ENCODE data around the gene RNF145. TPM values are rescaled to one million over a fixed set of nuclear protein-coding genes. Genes with fewer than 3 reads are reported as not detected.

RNF145 gene
- total and polyA plus RNA-seq, 2 donors (not counting 1 experiment from before 2014, with no cell fraction given) = 24.5 to 57.2 TPM

- H3K4me2 ChIP-seq (replicated peaks; ENCODE audit: low read depth, low read length, poor library complexity, severe bottlenecking) = no peak overlapping the region
- H3K27me3 ChIP-seq (replicated peaks in 1 of 4; ENCODE audit: control extremely low read depth in 1 of 4, control insufficient read depth in 3 of 4, insufficient read depth in 4 of 4, low read length in 3 of 4) = no peaks in the 10 kb centered on the region
- no peak for TF ChIP-seq EZH2 (IDR thresholded peaks at IDR 0.05; ENCODE audit: borderline replicate concordance, insufficient read depth, low read depth, low read length, poor library complexity, severe bottlenecking)
- TF ChIP-seq, protein P1, sequence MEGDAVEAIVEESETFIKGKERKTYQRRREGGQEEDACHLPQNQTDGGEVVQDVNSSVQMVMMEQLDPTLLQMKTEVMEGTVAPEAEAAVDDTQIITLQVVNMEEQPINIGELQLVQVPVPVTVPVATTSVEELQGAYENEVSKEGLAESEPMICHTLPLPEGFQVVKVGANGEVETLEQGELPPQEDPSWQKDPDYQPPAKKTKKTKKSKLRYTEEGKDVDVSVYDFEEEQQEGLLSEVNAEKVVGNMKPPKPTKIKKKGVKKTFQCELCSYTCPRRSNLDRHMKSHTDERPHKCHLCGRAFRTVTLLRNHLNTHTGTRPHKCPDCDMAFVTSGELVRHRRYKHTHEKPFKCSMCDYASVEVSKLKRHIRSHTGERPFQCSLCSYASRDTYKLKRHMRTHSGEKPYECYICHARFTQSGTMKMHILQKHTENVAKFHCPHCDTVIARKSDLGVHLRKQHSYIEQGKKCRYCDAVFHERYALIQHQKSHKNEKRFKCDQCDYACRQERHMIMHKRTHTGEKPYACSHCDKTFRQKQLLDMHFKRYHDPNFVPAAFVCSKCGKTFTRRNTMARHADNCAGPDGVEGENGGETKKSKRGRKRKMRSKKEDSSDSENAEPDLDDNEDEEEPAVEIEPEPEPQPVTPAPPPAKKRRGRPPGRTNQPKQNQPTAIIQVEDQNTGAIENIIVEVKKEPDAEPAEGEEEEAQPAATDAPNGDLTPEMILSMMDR (IDR thresholded peaks at IDR 0.05) = no peak
- H3K36me3 ChIP-seq (replicated peaks in 1 of 2; ENCODE audit: control extremely low read depth in 1 of 2, control insufficient read depth in 1 of 2, extremely low read depth in 1 of 2, insufficient read depth in 2 of 2, low read length in 1 of 2) = no peaks in the 10 kb centered on the region
- no peaks in the 10 kb centered on the region for H4K20me1 ChIP-seq (ENCODE audit: control insufficient read depth, insufficient read depth, low read length, poor library complexity, severe bottlenecking)
- no peak overlapping the region for H2AFZ ChIP-seq (ENCODE audit: insufficient read depth, low read depth, low read length, poor library complexity, severe bottlenecking)
- no peak overlapping the region for H3K4me3 Mint-ChIP-seq
- intact Hi-C loops (cut with micrococcal nuclease) = no loop called here
- DNase-seq (no peak), ATAC-seq (ENCODE audit: low read depth) (no peak)
- no peaks in the 10 kb centered on the region for H3K79me2 ChIP-seq (ENCODE audit: control insufficient read depth, insufficient read depth, low read length)
- WGBS (ENCODE audit: insufficient coverage) = 73% methylated on average over 2 of the region's 2 CpGs
- no peaks in the 10 kb centered on the region for H3K27me3 Mint-ChIP-seq
- H3K4me1 Mint-ChIP-seq = peaks cover 3% of the 10 kb centered on the region
- H3K4me3 ChIP-seq (ENCODE audit: control extremely low read depth in 1 of 5, extremely low read depth in 1 of 5, insufficient read depth in 1 of 5, low read depth in 2 of 5, low read length in 4 of 5) = no peak overlapping the region
- POLR2A ChIA-PET = interaction anchor here (1.3 kb wide), 1 partner anchor 9 kb away, joined by 4 read pairs; no protein-coding TSS in a partner anchor
- no peak overlapping the region for H3K27ac ChIP-seq (ENCODE audit: low read length in 2 of 2)
- CTCF ChIA-PET = interaction anchor here (1.5 kb wide), 1 partner anchor 100 kb away, joined by 3 read pairs; no protein-coding TSS in a partner anchor
- no peak overlapping the region for H3K9ac ChIP-seq (ENCODE audit: low read length)
- no peaks in the 10 kb centered on the region for H3K9me3 Mint-ChIP-seq (ENCODE audit: insufficient read depth)
- no peaks in the 10 kb centered on the region for H3K4me1 ChIP-seq (ENCODE audit: control insufficient read depth in 2 of 2, insufficient read depth in 2 of 2, low read length in 2 of 2)
- no peak overlapping the region for H3K27ac Mint-ChIP-seq
- no peaks in the 10 kb centered on the region for H3K9me3 ChIP-seq (ENCODE audit: control extremely low read depth in 1 of 3, control insufficient read depth in 2 of 3, insufficient read depth in 1 of 3, low read length in 2 of 3)
These were observed 7.9 kb upstream of the RNF145 start for GRCh38 chr5:159217236-159217635.

DNA sequence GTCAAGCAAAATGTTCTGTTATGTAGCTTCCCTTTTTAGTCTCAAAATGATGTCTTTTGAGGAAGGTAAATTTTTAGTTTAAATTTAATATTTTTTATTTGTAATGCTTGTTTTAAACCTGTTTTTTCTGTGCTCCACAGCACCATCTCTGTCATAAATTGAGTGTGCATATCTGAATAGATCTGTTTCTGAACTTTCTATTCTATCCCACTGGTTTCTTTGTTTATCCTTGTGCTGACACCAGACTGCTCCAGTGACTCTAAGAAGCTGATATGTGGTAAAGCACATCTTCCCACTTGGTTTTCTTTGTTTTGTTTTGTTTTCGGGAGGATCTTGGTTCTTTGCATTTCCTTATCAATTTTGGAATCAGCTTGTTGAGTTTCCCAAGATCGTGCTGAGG lies 7.1 kb upstream of the RNF145 start:
- no peak overlapping the region for H3K27ac ChIP-seq (ENCODE audit: low read length in 2 of 2)
- DNase-seq (no peak), ATAC-seq (ENCODE audit: low read depth) (no peak)
- no peak overlapping the region for H3K9ac ChIP-seq (ENCODE audit: low read length)
- H3K4me3 ChIP-seq (ENCODE audit: control extremely low read depth in 1 of 5, extremely low read depth in 1 of 5, insufficient read depth in 1 of 5, low read depth in 2 of 5, low read length in 4 of 5) = no peak overlapping the region
- POLR2A ChIA-PET = interaction anchor here (0.7 to 1.3 kb wide), 2 partner anchors 8 to 1285 kb away, joined by 3 to 4 read pairs; no protein-coding TSS in a partner anchor
- WGBS (ENCODE audit: insufficient coverage) = no CpG with 5 or more reads among the region's 2 CpGs
- H3K9me3 ChIP-seq (ENCODE audit: control extremely low read depth in 1 of 3, control insufficient read depth in 2 of 3, insufficient read depth in 1 of 3, low read length in 2 of 3) = no peaks in the 10 kb centered on the region
- no peak overlapping the region for H3K27ac Mint-ChIP-seq
- H3K9me3 Mint-ChIP-seq (ENCODE audit: insufficient read depth) = no peaks in the 10 kb centered on the region
- peaks cover 5% of the 10 kb centered on the region in 2 donors for H3K4me1 ChIP-seq (ENCODE audit: control insufficient read depth in 2 of 2, insufficient read depth in 2 of 2, low read length in 2 of 2)
- CTCF ChIA-PET = interaction anchor here (1.5 kb wide), 1 partner anchor 101 kb away, joined by 3 read pairs; no protein-coding TSS in a partner anchor
- no peaks in the 10 kb centered on the region for H3K27me3 Mint-ChIP-seq
- no peaks in the 10 kb centered on the region for H3K79me2 ChIP-seq (ENCODE audit: control insufficient read depth, insufficient read depth, low read length)
- no peaks in the 10 kb centered on the region for H4K20me1 ChIP-seq (ENCODE audit: control insufficient read depth, insufficient read depth, low read length, poor library complexity, severe bottlenecking)
- no peaks in the 10 kb centered on the region for H3K36me3 ChIP-seq (replicated peaks in 1 of 2; ENCODE audit: control extremely low read depth in 1 of 2, control insufficient read depth in 1 of 2, extremely low read depth in 1 of 2, insufficient read depth in 2 of 2, low read length in 1 of 2)
- no peaks in the 10 kb centered on the region for H3K27me3 ChIP-seq (replicated peaks in 1 of 4; ENCODE audit: control extremely low read depth in 1 of 4, control insufficient read depth in 3 of 4, insufficient read depth in 4 of 4, low read length in 3 of 4)
- TF ChIP-seq, protein P1 (IDR thresholded peaks at IDR 0.05) = no peak
- H3K4me1 Mint-ChIP-seq = peaks cover 6% of the 10 kb centered on the region
- no peak overlapping the region for H2AFZ ChIP-seq (ENCODE audit: insufficient read depth, low read depth, low read length, poor library complexity, severe bottlenecking)
- no peak overlapping the region for H3K4me2 ChIP-seq (replicated peaks; ENCODE audit: low read depth, low read length, poor library complexity, severe bottlenecking)
- H3K4me3 Mint-ChIP-seq = no peak overlapping the region
- intact Hi-C loops (cut with micrococcal nuclease) = no loop called here
